ENCODE data around the gene INPP5E.

Gene INPP5E

GRCh38 chr9:136445799-136446198 is 6.2 kb upstream of the INPP5E start:
- FAIRE-seq, result no peak

- FAIRE-seq, result no peak
Measured at GRCh38 chr9:136444102-136444501, 4.5 kb upstream of the INPP5E start.

DNA sequence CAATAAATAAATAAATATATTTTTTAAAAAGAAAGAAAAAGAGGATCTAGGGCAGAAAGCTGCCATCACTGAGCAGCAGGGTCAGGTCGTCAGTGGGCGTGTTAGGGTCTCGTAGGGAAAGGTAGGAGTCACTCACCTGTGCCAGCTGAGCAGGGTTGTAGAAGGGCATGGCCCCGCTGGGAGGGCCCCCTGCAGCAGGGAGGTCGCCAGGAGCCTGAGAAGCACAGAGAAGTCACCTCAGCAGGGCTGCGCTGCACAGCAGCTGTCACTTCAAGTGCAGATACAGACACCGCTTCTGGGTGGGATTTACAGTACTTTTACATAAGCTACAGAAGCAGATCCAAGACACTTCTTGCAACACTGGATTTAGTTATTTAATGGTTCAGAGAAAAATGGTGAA is 4.0 kb upstream of the INPP5E start:
- FAIRE-seq, result no peak

- FAIRE-seq, result no peak
Measured at GRCh38 chr9:136443087-136443486, 3.4 kb upstream of the INPP5E start.

DNA sequence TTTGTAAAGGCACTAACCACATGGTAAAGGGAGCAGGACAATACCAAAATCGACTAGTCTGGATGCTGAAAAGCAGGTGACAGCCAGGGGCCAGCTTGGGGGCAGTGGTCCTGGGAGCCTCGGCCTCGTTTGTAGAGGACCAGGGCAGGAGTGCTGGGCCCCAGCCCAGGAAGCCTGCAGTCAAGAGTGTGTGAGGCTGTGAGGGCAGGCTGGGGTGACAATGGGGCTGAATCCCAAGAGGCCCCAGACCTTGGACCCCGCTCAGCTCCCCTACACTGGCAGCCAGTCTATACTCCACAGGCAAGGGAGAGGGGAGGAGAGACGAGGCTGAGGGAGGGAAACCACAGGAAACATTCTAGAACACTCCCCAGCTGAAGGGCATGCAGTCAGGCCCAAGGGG is 2.6 kb upstream of the INPP5E start:
- FAIRE-seq, result no peak

GRCh38 chr9:136441681-136442245 is 2.1 kb upstream of the INPP5E start:
- FAIRE-seq, result no peak

DNA sequence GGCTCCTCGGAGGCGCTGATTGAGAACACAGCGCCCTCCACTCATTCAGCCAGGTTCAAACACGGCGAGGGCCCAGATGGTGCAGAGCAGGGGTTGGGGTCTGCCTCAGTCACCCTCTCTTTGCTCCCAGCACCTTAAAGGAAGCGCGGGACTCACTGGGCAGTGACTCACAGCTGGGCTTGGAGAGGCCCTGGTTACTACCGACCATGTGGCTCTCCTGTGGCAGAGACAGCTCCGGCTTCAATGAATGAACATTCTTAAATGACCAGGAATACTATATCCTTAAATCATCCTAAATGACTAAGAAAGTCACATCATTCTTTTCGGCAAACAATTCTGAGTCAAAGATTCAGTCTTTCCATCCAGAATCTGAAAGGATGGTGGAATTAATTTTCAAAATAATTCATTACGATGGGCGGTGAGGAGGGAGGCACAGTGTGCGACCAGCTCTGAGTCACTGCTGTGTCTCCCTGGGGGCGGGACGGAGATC is 1.6 kb upstream of the INPP5E start:
- FAIRE-seq, result no peak

DNA sequence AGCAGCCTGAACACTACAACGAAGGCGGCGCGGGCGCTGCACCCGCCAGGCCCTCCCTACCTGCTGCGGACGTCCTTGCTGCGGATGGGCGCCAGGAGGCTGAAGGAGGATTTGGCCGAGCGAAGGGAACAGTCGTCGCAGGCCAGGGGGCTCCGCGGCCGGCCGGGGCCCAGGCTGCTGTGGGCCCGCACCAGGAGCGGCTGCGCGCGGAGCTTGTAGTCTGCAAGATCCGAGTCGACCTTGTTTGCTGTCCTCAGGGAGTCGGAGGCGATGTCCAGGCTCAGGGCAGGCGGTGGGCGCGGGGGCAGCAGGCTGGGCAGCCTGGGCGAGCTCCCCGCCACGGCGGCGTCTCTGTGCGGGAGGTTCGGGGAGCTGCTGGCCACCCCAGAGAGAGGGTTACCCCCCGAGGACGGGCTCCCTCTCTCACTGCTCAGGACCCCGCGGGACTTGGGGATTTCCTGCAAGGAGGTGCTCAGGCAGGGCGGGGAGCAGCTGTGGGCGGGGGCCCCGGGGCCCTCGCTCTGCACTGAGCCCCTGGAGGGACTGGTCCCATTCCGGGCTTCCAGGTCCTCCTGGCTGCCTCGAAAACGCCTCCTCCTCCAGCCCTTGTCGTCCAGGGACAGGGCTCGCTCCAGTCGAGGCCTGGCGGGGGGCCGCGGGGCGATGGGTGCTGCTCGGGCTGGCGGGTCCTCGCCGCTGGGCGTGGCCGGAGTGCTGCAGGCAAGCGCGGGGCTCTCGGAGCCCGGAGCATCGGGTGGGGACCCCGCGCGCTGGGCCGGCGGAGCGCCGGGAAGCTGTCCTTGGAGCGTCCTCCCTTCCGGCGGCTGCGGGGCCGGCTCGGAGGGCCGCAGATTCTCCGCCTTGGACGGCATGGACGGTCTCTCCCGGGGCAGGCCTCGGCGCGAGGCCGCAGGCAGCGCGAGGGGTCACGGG is 831 bp downstream of the INPP5E start:
- FAIRE-seq, result no peak

DNA sequence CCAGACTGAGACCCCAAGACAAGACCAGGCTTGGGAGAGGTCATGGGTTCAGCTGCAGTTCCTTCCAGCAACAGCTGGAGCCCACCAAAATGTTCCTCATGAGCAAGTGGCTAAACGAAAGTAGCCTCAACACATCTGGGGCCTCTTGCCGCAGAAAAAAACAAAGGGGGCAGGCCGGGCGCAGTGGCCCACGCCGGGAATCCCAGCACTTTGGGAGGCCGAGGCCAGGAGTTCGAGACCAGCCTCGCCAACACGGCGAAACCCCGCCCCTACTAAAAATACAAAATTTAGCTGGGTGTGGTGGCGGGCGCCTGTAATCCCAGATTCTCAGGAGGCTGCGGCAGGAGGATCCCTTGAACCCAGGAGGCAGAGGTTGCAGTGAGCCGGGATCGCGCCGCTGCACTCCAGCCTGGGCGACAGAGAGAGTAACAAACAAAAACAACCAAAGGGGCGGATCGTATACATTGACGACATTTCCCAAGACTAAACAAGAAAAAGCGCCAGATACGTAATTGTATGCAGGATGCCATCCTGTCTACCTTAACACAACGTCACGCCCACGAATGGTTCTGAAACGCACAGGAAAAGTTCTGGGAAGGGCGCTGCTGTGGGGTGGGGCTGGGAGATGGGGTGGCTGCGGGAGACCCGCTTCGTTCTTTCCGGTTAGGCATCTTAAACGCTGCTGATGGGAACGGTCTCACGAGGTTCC is 1.7 kb downstream of the INPP5E start:
- FAIRE-seq, result no peak

DNA sequence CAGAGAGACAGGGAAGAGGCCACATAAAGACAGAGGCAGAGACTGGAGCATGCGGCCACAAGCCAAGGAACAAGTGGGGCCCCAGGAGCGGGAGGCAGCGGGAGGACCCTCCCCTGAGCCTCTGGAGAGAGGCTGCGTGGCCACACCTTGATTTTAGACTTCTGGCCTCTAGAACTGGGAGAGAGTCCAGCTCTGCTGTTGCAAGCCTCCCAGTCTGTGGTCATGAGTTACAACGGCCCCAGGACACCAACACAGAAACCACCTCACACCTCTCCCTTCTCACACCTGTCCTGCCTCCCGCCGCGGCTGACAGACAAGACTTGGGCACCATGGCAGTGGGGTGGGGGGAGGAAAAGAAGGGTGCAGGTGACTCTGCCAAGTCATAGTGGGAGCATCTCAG is 2.2 kb downstream of the INPP5E start:
- FAIRE-seq, result no peak

GRCh38 chr9:136436055-136436634 is 3.5 kb downstream of the INPP5E start:
- no peak for FAIRE-seq

- FAIRE-seq, result no peak
Measured at GRCh38 chr9:136434580-136435169, 5.0 kb downstream of the INPP5E start.

- no peak for FAIRE-seq
Measured at GRCh38 chr9:136433849-136434579, 5.6 kb downstream of the INPP5E start.

DNA sequence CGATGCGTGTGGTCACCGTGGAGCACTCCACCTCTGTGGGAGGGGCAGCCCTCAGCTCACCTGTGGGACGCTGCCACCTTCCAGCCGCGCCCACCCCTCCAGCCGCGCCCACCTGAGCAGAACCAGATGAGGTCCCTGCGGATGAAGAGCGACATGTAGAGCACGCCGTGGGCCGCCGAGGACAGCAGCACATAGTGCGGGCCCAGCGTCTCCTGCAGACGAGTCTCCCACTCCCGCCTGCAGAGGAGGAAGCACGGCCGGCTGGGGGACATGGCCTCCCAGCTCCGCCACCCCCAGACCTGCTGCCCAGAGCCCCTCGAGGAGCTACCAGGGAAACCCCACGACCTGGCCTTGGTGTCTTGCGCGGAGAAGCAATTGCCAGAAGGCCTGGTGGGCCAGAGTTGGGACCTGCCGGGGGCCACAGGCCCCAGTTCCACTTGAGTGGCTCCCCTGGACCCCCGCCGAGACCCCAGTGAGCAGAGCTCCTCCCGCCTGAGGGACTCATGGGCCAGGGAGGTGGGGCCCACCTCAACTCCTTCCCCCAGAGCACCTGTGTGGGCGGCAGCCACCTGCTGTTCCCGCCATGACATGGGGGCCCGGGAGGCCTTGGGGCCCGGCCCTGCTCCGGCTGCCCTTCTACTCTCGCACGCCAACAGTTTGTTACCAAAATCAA is 6.5 kb downstream of the INPP5E start:
- FAIRE-seq, result no peak

- FAIRE-seq, result no peak
Measured at GRCh38 chr9:136432591-136432990, 7.1 kb downstream of the INPP5E start.

GRCh38 chr9:136431782-136432350 is 7.8 kb downstream of the INPP5E start:
- no peak for FAIRE-seq

- FAIRE-seq, result no peak
Measured at GRCh38 chr9:136430588-136431234, 8.9 kb downstream of the INPP5E start.

- no peak for FAIRE-seq
Measured at GRCh38 chr9:136429683-136430491, 9.8 kb downstream of the INPP5E start.

- FAIRE-seq, result no peak
Measured at GRCh38 chr9:136429075-136429628, 10.5 kb downstream of the INPP5E start.
